HG03196 (cell line): Measurements from ENCODE around the gene IL5RA.

Experiments
- ATAC-seq: cut with Tn5 transposase; IDR thresholded peaks from one replicate; pipeline ENCODE4 v1.9.1; 2021; ENCODE audit not compliant: unreplicated experiment

The IL5RA gene, protein sequence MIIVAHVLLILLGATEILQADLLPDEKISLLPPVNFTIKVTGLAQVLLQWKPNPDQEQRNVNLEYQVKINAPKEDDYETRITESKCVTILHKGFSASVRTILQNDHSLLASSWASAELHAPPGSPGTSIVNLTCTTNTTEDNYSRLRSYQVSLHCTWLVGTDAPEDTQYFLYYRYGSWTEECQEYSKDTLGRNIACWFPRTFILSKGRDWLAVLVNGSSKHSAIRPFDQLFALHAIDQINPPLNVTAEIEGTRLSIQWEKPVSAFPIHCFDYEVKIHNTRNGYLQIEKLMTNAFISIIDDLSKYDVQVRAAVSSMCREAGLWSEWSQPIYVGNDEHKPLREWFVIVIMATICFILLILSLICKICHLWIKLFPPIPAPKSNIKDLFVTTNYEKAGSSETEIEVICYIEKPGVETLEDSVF

DNA sequence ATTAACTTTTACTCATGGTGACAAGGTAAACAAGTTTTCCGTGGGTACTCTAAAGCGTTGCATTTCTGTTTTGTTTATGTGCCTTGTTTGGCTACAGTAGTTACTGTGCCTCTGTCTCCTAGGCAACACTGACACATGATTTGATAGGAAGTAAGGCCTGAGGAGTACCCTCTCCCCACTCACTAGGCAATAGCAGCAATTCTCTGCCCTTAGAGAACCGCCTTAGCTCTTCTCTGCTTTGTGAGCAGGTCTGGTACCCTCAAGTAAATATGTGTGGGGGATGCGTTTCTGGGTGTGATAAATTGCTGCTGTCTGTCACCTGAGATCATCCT is at the start of gene IL5RA:
Gene IL5RA, minus strand, starts transcription at position 76 of the 332 bp plus-strand sequence. CDS start 5,390 bp downstream, outside the sequence.
- ATAC-seq: peak; percentile 52

DNA sequence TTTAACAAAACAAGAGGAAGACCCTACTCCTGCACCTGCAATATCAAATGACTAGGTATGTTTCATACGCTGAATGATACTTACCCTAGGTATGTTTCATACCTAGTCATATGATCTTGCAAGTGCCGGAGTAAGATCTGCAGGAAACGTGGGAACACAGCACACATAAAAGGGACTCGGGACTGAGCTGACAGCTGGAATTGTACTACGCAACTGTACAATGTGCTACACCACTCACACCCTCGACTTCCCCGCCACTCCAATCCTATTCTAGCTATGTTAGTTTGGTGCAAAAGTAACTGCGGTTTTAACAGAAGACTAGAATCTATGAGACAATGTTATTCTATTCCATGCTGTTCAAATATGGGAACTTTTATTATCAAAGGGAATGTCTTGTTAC is 47.3 kb upstream of the IL5RA start:
- ATAC-seq: no peak

DNA sequence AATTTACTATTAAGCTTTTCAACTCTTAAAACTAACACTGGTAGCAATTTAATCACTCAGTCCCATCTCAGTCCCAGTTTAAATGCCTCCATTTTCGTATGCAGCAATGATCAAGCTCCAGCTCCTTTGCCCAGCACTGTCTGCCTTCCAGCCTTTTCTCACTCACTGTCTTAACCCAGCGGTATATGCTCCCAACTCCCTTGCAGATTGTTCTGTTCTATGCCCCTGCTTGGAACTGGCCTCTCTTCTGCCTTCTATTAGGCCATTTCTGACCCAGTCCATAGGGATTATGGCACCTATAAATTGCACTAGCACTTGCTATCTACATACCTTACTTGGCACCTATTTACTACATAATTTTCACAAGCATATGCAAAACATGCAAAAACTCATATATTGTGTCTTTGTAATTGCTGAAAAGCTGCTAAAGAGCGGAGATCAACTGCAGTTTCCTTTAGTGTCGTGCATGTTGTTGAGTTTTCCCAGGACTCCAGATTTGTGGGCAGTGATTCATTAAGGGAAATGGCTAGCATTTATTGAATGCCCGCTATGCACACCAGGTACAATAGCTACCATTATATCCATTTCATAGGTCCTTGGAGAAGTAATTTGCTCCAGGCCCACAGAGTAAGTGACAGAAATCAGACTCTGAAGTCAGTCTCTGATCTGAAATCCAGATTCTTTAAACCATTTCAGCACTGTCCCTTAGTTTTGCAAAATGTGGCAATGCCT is 44.9 kb upstream of the IL5RA start:
- no peak for ATAC-seq

DNA sequence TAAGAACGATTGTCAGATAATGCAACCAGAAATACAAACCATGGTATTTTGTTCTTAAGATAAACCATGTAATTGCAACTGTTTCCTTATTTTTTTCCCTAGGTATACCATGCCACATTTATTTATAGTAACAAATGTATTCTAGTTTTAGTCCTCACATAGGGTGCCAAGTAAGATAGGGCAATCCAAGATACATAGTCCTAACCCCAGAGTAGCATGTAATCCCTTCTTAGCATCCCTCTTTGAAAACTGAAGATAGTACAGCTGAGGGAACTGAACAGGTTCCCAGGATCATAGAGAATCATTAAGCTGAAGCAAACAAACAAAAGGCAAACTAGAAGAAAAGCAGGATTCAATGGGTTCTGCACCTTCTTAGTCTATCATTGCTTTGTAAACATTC is 41.3 kb upstream of the IL5RA start:
- no peak for ATAC-seq

DNA sequence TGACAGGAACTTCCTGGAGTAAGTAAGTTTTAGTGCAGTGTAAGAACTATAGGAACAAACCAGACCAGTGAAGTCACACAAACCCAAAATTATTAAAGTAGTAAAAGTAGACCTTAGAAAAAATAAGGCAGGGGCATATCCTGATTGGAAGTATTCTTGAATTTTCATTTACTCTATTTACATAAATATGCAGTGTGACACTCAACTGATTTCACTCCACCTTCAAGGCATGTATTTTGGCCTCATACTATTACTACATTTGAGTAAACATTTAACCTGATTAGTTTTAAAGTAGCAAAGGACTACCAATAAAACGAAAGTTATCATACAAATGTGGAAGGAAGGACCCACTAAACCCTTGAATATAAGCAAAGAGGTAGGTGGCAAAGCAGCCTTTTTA is 39.4 kb upstream of the IL5RA start:
- no peak for ATAC-seq

DNA sequence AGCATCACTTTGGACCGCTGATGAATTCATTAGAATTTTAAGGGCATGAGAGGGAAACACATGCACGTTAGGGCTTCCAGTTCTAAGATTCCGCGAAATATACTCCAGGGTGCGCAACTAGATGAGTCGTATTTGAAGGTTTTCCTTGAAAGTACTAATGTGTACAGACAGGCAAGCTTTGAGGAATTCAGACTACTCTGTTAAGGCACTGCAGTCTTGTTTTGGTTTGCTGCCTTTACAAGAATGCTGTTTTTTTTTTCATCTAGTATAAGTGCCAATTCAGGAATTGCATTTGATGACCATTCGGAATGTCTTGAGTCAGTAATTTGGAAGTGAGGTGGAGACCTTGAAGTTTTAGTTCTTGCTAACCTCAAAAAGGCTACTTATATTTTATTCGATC is 35.7 kb upstream of the IL5RA start:
- ATAC-seq: no peak

DNA sequence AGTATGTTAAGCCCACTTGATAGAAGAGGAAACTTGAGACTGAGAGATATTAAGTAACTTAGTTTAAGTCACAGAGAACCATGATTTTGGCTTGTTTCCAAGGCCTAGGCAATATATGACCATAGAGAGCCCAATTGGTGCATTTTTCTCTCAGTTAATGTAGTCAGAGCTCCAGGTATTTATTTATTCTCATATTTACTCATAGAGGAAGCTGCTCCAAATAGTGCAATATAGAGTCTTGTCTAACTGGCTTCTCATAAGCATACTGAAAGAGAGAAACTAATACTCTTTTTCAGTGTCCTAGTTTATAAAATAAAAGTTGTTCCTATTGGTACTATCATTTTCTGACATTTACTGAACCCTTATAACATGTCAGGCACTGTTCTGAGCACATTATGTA is 31.8 kb upstream of the IL5RA start:
- ATAC-seq: no peak

DNA sequence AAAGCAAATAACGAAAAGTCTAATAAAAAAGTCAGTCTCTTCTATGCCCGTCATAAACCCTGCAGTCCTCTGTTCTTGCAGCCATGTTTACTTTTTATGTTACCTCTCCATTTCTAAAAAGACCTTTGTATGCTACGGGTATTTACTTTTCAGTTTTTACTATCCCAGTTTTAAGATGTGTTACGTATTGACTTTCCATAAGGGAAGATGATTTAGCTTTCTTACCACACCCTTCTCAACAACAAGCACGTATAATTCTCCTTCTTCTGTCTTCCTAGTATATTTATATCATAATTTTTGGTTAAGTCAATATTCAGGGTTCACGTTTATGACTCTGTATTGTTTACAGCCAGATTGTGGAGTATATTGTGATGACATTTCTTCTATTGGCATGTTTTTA is 27.4 kb upstream of the IL5RA start:
- ATAC-seq: no peak

DNA sequence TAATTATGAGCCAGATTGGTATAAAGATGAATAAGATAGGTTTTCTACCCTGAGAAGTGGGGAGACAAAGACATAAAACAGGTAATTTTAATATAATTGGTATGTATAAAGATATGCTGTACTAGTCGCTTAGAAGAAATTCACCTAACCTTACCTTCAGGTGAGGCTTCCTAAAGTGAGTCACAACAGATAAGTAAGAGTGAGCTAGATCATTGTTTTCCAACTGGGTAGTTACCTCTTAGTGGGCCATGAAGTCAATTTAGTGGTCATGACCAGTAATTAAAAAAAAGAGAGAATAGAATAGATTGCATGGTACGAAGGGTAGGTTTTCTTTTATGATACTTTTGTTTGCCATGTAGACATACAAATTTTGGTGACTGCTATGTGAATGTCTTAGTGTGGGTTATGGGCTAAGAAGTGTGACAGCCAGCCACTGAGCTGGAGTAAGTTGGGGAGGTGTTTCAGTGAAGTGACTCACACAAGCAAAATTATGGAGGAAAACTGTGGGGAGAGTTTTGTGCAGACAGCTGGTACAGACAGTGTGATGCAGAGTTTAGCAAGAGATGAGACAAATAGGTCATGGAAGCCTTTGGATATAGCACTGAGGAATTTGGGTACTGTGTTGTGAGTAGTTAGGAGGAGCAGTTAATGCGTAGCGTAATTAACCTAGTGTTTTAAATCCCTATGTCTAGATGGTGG is 24.7 kb upstream of the IL5RA start:
- ATAC-seq: no peak

DNA sequence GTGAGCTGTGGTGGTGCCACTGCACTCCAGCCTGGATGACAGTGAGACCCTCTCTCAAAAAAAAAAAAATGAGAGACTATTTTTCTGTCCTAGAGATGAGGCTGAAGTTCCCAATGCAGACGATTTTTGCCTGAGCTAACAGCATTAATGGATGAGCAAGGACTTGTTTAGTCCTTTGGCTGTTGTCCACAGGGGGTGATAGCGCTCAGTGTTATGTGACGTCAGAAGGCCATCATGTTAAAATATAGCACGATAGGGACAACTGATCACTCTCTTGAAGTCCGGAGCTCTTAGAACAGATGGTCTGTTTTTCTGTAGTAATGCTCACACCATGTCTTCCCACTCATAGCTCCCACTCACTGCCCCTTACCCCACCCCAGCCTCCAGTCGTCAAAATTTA is 23.3 kb upstream of the IL5RA start:
- ATAC-seq: no peak

DNA sequence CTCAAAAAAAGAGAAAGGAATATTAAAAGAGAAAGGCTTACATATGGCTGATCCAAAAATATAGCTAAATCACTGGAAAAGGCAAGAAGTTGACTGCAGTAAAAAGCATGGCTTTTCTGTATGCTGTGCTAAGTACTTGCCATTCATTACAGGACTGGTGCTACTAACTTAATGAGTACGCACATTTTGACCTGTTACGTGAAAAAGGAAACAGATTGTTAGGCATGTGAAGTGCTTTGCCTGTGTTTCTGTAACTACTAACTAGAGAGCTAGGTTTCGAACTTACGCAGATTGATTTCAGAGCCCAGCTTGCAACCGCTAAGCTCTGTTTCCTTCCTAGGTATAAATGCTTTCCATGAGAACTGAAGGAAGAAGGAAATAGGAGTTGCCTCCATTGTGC is 19.4 kb upstream of the IL5RA start:
- ATAC-seq: no peak

DNA sequence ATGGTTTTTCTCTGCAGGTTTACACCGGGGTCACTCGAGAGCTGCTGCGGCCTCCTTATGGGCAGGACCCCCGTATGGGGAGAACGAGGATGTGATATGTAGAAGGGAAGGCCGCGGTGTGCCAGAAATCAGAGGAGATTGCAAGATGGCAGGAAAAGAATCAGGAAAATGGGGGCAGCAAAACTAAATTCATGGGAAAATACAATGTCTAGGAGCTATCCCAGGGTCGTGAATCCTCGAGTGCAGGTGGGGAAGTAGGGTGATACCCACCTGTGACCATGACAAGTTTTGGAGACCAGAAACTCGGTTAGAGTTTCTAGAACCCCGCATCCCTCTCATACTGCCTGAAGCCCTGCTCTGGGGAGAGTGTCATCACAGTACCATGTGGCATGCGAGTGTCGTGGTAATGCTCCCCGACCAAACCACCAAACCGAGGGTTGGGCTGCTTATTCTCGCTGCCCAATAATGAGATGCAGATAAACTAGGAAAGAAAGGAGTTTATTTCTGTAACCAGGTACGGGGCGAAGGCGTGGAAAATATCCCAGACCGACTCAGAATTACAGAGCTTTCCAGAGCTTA is 17.3 kb upstream of the IL5RA start:
- ATAC-seq: no peak

DNA sequence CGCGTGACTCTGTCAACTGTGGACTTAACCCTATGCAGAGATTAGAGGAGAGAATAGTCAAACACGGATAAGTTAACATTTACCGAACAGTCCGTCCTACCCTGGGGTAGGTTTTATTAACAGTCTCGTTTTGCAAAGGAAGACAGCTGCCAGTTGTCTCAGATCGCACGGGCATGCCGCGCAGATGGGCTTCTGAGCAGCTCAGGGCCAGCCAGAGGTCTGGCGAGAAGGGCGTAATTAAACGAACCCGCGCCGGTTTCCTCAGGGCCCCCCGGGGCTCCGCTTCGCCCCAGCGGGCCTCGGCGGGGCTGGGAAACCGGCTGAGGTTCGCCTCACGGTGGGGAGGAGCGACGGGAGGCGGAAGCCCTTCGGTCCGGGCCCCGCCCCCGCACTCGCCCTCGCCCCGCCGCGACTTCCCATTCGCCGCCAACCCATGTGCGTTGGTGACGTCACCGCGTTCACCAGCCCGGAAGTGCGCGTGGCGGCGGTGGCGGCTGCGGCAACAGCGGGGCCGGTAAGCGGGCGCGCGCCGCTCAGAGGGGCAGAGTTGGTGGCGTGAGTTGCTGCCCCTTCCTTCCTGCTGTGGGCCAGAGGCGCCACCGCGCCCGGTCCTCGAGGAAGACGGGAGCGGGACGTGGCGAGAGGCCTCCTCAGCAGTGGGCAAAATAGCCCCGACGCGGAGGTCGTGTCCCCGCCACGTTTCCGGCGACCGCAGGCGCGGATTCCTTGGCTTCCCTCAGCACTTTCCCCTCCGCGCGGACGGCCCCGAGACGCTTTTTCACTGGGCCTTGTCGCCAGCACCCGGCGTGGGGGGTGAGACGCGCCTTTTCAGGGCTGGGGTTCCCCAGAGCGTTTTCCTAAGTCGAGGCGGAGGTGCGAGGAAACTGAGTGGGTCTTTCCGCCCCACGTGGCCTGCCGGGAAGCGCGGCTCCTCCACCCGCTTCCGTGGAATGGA is 16.6 kb upstream of the IL5RA start, which contains the start of gene TRNT1:
Gene TRNT1, plus strand, starts transcription at position 464 of the 955 bp plus-strand sequence. CDS start 2,101 bp downstream, outside the sequence.
- ATAC-seq: peak; percentile 97

DNA sequence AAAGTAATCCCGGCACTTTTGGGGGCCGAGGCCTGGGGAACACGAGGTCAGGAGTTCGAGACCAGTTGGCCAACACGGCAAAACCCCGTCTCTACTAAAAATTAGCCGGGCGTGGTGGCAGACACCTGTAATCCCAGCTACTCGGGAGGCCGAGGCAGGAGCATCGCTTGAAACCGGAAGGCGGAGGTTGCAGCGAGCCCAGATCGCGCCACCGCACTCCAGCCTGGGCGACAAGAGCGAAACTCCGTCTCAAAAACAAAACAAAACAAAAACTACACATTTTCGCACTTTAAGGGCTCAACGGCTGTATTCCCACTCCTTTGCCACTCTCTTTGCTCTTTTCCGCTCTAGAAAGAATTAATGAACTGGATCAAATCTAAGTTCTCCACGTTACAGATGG is 15.8 kb upstream of the IL5RA start:
- ATAC-seq: no peak

DNA sequence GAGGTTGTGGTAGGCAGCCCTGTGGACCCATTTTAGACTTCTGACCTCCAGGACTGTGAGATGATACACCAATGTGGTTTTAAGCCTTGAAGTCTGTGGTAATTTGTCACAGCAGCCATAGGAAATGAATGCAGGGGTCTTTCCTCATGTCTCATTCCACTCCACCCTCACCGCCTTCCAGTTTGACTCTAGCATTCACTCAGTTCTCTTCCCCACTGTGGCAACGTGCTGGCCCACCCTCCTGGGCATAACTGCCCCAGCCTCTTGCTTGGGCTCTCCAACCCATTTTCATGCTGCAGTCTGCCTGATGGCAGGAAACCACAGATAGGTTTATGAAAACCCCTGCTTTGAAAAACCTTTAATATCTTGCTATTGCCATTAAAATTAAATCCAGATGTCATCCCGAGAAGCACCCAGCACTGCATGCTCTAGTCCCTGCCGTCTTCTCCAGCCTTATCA is 9.2 kb upstream of the IL5RA start:
- no peak for ATAC-seq

DNA sequence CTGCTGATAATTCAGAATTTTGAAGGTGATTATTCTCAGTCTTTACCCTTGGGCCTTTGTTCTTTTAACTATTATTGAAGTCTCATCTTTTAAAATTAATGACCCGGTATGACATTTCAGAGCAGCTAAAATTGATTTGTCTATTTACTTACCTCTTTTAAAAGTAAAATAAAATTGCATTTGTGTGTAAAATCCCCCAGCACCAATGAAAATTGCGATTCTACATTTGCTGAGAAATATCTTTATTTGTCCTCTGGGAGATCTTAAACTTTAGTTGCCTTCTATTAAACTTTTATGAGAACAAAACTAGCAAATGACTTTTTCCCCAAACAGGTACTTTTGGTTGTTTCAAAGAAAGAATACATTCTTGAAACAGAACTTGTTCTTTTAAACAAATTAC is 7.5 kb upstream of the IL5RA start:
- no peak for ATAC-seq

DNA sequence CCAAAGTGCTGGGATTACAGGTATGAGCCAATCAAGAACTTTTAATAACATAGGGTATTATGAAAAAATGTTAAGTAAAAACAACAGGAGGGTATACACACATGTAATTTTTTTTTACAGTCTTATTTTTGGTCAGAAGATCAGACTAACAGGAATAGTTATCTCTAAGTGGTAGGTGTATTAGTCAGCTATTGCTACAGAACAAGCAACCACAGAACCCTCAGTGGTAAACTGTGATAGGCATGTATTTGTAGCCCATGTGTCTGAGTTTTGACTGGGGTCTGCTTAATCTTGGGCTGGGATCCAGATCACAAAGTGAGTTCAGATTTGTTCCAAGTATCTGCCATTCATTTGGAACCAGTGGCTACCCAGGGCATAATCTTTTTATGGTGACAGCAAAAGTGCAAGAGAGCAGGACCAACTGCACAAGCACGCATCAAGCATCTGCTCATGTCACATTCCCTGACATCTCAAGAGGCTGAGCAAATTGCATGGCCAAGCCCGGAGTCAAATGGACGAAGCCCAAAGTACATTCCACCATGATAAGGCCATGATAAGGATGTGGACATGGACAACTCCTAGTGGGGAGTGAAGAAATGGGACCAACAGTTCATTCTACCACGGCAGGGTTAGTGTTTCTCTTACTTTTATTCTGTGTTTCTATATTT is 3.0 kb upstream of the IL5RA start:
- ATAC-seq: no peak

DNA sequence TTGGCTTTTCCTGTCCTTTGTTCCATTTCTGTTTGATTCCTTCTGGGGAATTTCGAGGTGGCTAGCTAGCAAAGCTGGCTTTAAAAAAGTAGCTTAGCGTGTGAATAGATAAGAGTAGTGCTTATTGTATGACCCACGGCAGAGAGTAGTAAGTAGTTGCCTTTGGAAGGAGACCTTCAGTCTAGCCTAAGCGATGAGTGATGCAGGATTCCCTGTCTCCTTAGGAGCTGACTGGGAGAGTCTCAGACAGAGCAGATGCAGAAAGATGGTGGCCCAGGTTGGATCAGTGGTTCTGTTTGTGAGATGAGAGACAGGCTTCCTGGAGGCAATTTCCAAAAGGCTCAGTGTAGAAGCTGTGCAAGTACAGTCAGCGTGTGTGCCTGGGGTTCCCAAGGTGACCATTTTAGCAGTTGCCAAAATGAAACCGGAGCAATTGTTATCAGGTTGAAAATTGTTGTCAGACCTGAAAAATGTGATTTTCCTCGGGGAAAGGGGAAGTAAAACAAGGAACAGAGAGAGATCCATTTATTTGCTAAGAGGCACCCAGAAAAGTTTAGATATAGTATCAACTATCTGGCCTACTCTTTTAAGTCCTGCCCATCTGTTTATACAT is 681 bp upstream of the IL5RA start:
- no peak for ATAC-seq
